CD4-positive, CD25-positive, alpha-beta regulatory T cell (primary cell): ENCODE measurements around the gene IL12RB1. TPM values are rescaled to one million over a fixed set of nuclear protein-coding genes. Genes with fewer than 3 reads are reported as not detected.
A peak's percentile ranks its signal among the peaks of the same experiment; 100 is the strongest.

Experiments
- ATAC-seq, 2 donors: fragments of 150-1000 bp; cut with Tn5 transposase; one replicate each; pipeline ENCODE4 v1.10.0; 2021; ENCODE audit warnings: low read depth in 2 of 2, moderate number of reproducible peaks in 2 of 2, moderate library complexity in 1 of 2
- DNase-seq, 3 donors: peaks; one replicate each; pipeline versions ENCODE4 v3.0.0 to v3.0.0-alpha.2; 2012 to 2022; ENCODE audit warnings: mixed read lengths in 1 of 3
- H3K27ac ChIP-seq: one replicate; pipeline ENCODE4 v1.7.0; 2013; ENCODE audit warnings: mild to moderate bottlenecking, low read length; ENCODE audit not compliant: insufficient read depth, poor library complexity, severe bottlenecking
- H3K27me3 ChIP-seq: one replicate; pipeline ENCODE4 v1.7.0; 2013; ENCODE audit warnings: low read length; ENCODE audit not compliant: control insufficient read depth, insufficient read depth
- H3K36me3 ChIP-seq: one replicate; pipeline ENCODE4 v1.7.0; 2013; ENCODE audit warnings: mild to moderate bottlenecking, low read length, moderate library complexity; ENCODE audit not compliant: control insufficient read depth, insufficient read depth
- H3K4me1 ChIP-seq: 2 replicates; pipeline ENCODE4 v1.7.0; 2013; ENCODE audit warnings: mild to moderate bottlenecking, low read length; ENCODE audit not compliant: insufficient read depth, control insufficient read depth, poor library complexity, severe bottlenecking
- H3K4me3 ChIP-seq: one replicate; pipeline ENCODE4 v1.7.0; 2013; ENCODE audit warnings: low read depth, mild to moderate bottlenecking, low read length, moderate library complexity
- H3K9me3 ChIP-seq, 2 experiments: 1 replicate in 1 of 2; 2 replicates in 1 of 2; pipeline ENCODE4 v1.7.0; 2013; ENCODE audit warnings: low read length in 2 of 2, mild to moderate bottlenecking in 1 of 2, moderate library complexity in 1 of 2; ENCODE audit not compliant: control insufficient read depth in 2 of 2
- H3K27ac Mint-ChIP-seq, 3 donors: one replicate each; pipeline ENCODE4 v1.8.0; 2020 to 2022; ENCODE audit warnings: mild to moderate bottlenecking in 3 of 3, mixed read lengths in 3 of 3, moderate library complexity in 2 of 3
- H3K27me3 Mint-ChIP-seq: one replicate; pipeline ENCODE4 v1.8.0; 2022; ENCODE audit warnings: mild to moderate bottlenecking, mixed read lengths
- H3K36me3 Mint-ChIP-seq: one replicate; pipeline ENCODE4 v1.8.0; 2020; ENCODE audit warnings: mixed read lengths
- H3K4me1 Mint-ChIP-seq, 4 donors: one replicate each; pipeline ENCODE4 v1.8.0; 2020 to 2022; ENCODE audit warnings: mixed read lengths in 4 of 4, mild to moderate bottlenecking in 1 of 4
- H3K4me3 Mint-ChIP-seq, 4 donors: one replicate each; pipeline ENCODE4 v1.8.0; 2020 to 2022; ENCODE audit warnings: mild to moderate bottlenecking in 4 of 4, mixed read lengths in 4 of 4, moderate library complexity in 3 of 4
- H3K9me3 Mint-ChIP-seq, 7 donors: one replicate each; pipeline ENCODE4 v1.8.0; 2020 to 2022; ENCODE audit warnings: mixed read lengths in 7 of 7, mild to moderate bottlenecking in 3 of 7, moderate library complexity in 2 of 7
- polyA plus RNA-seq, 4 donors: library from polyadenylated mRNA; unstranded; fragments of 300-500 nt; fragmentation: Illumina TruSeq; gene quantifications; one replicate each; pipeline ENCODE4 v1.2.3, GENCODE V29; 2021
- total RNA-seq: library from RNA; stranded (reverse); gene quantifications from one replicate; pipeline ENCODE4 v1.2.3, GENCODE V29; 2022

The IL12RB1 gene
- total and polyA plus RNA-seq, 5 donors from 2014 or later = 34.9 to 60.4 (median 52.0) TPM

DNA sequence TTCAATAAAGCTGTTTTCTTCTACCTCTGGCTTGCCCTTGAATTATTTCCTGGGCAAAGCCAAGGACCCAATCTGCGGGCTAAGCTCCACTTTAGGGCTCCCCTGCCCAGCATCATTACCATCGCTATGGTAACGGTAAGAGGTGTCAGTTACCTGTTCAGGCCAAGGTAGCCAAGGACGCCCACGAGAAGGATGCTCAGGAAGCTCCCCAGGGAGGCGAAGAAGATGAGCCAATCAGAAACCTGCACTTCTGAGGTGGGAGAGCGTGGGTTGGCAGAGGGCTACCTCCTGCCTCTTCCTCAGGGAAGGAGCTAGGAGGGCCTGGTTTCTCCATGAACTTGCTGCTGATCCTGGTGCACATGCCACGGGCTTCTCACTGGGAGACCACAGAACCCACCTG lies 24.7 kb downstream of the IL12RB1 start:
- no peak overlapping the region for H3K27ac Mint-ChIP-seq
- H3K36me3 Mint-ChIP-seq = peaks cover 22% of the 10 kb centered on the region
- ATAC-seq = no peak
- peaks cover 28% of the 10 kb centered on the region for H3K36me3 ChIP-seq
- H3K27ac ChIP-seq = no peak overlapping the region
- no peaks in the 10 kb centered on the region for H3K27me3 Mint-ChIP-seq
- H3K27me3 ChIP-seq = no peaks in the 10 kb centered on the region
- H3K4me3 ChIP-seq = no peak overlapping the region
- peaks cover 0 to 2% (median 0%) of the 10 kb centered on the region in 7 donors for H3K9me3 Mint-ChIP-seq
- H3K4me1 ChIP-seq = peaks cover 12% of the 10 kb centered on the region
- H3K9me3 ChIP-seq = no peaks in the 10 kb centered on the region
- H3K4me1 Mint-ChIP-seq = peaks cover 0 to 11% (median 7%) of the 10 kb centered on the region in 4 donors
- H3K4me3 Mint-ChIP-seq = no peak overlapping the region
- no peak for DNase-seq

DNA sequence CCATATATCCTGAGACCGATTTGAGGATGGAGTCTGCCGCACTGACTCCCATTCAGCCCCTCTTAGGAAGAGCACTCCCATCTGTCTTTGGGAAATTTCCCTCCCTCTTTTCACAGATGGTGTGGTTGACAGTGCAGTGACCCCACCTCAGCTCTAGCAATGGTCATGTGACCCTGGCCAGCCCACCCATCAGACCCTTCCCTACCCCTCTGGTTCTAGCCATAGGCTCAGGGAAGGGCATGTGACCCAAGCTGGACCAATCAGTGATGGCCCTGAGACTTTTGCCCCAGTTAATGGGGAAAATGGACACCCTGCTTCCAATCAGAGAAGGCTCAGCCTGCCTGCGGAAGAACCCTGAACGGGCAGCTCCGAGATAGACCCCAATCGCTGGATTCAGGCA lies 26.3 kb downstream of the IL12RB1 start:
- Mint-ChIP-seq H3K27ac (peak overlapping the region in 1 of 3 donors; percentile 38), H3K4me1 (peaks cover 0 to 11% (median 7%) of the 10 kb centered on the region in 4 donors), H3K36me3 (peaks cover 19% of the 10 kb centered on the region), H3K27me3 (no peaks in the 10 kb centered on the region), H3K4me3 (no peak overlapping the region), H3K9me3 (peaks cover 0 to 2% (median 0%) of the 10 kb centered on the region in 7 donors)
- DNase-seq = no peak
- ATAC-seq = no peak
- H3K9me3 ChIP-seq = no peaks in the 10 kb centered on the region
- H3K4me3 ChIP-seq = no peak overlapping the region
- no peak overlapping the region for H3K27ac ChIP-seq
- peaks cover 12% of the 10 kb centered on the region for H3K4me1 ChIP-seq
- H3K27me3 ChIP-seq = no peaks in the 10 kb centered on the region
- peaks cover 28% of the 10 kb centered on the region for H3K36me3 ChIP-seq

DNA sequence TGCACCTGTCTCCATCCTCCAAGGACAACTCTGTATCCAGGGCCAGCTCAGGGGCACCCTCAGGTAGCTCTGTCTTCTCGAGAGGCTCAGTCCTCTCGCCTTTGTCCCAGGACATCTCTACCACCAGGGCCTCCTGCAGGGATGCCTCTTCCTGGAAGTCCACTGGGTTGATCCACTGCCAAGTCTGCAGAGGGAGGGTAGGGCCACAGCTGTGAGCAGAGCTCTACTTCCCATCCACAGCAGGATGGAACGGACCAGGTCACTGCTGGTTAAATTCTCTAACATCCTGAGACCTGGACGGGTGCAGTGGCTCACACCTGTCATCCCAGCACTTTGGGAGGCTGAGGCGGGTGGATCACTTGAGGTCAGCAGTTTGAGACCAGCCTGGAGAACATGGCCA lies 26.8 kb downstream of the IL12RB1 start:
- H3K9me3 Mint-ChIP-seq = no peaks in the 10 kb centered on the region
- peaks cover 15% of the 10 kb centered on the region for H3K36me3 Mint-ChIP-seq
- no peaks in the 10 kb centered on the region for H3K27me3 Mint-ChIP-seq
- no peak overlapping the region for H3K27ac Mint-ChIP-seq
- no peak overlapping the region for H3K4me3 ChIP-seq
- no peak for ATAC-seq
- H3K4me1 Mint-ChIP-seq = peaks cover 0 to 11% (median 7%) of the 10 kb centered on the region in 4 donors
- no peak for DNase-seq
- peaks cover 12% of the 10 kb centered on the region for H3K4me1 ChIP-seq
- H3K36me3 ChIP-seq = peaks cover 24% of the 10 kb centered on the region
- H3K9me3 ChIP-seq = no peaks in the 10 kb centered on the region
- H3K27me3 ChIP-seq = no peaks in the 10 kb centered on the region
- no peak overlapping the region for H3K4me3 Mint-ChIP-seq
- H3K27ac ChIP-seq = no peak overlapping the region

DNA sequence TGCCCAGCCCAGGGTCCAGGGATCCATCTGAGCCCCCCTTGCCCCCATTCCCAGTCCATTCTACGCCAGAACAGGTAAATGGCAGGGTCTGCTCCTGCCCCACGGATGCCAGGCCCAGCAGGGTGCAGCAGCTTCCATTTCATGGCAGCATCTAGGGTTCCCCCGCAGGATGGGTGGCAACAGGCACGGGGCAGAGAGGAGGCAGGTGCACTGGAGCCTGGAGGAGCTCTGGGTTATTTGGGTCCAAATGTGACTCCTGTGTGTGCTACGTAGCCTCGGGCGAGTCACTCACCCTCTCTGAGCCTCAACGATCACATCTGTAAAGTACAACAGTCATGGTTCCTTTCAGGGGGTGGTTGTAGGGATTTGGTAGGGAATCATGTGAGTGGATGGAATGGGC lies 27.4 kb downstream of the IL12RB1 start:
- Mint-ChIP-seq H3K36me3 (peaks cover 13% of the 10 kb centered on the region), H3K27me3 (no peaks in the 10 kb centered on the region), H3K4me3 (no peak overlapping the region), H3K27ac (peak overlapping the region in 1 of 3 donors; percentile 69), H3K4me1 (peaks cover 0 to 11% (median 7%) of the 10 kb centered on the region in 4 donors), H3K9me3 (no peaks in the 10 kb centered on the region)
- H3K27ac ChIP-seq = no peak overlapping the region
- peaks cover 12% of the 10 kb centered on the region for H3K4me1 ChIP-seq
- no peak overlapping the region for H3K4me3 ChIP-seq
- ATAC-seq (no peak), DNase-seq (no peak)
- no peaks in the 10 kb centered on the region for H3K27me3 ChIP-seq
- no peaks in the 10 kb centered on the region for H3K9me3 ChIP-seq
- H3K36me3 ChIP-seq = peaks cover 21% of the 10 kb centered on the region

DNA sequence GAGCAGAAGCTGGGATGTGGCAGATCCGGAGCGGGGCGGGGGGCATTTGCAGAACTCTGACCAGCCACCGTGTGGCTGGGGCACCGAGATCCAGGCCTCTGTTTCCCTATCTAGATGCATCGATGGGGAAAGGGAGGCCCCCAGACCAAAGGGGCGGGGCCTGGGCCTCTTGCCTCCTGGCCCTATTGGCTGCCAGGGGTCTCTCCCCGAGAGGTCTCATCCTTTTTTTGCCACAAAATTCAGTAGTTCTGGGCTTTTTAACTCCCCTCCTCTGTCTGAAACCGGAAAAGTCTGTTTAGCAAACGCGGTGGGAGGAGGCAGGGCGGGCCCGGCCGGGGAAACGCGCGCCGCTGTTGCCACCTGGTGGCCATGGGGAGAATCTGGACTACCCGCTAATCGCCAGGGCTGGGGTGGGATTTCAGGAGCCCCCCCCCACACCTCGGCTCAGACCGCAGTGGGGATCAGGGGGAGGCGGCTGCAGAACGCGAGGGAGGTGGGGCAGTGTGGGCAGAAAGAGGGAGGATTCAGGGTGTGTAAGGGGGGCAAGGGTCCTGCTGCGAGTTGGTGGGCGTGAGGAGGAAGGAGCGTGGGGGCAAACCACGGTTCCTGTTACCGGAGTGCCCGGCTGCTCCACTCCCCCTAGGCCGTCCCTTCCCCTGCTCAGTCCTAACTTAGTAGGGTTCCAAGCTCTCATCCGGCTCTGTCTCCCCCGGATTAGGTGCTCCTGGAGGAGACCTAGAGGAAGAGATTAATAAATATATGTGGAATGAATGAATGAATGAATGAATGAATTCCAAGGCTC lies 28.3 kb downstream of the IL12RB1 start:
- ATAC-seq (peak; percentile 85), DNase-seq (peak; percentile 69 to 82 (median 82))
- Mint-ChIP-seq H3K27ac (peak overlapping the region; percentile 52 to 71 (median 62)), H3K27me3 (no peaks in the 10 kb centered on the region), H3K36me3 (peaks cover 11% of the 10 kb centered on the region), H3K4me1 (peaks cover 0 to 15% (median 9%) of the 10 kb centered on the region in 4 donors), H3K9me3 (no peaks in the 10 kb centered on the region), H3K4me3 (peak overlapping the region in 3 of 4 donors; percentile 44 to 73 (median 46))
- Histone ChIP-seq H3K4me3 (peak overlapping the region; percentile 32), H3K27me3 (no peaks in the 10 kb centered on the region), H3K36me3 (peaks cover 17% of the 10 kb centered on the region), H3K4me1 (peaks cover 12% of the 10 kb centered on the region), H3K27ac (peak overlapping the region; percentile 72), H3K9me3 (no peaks in the 10 kb centered on the region)

DNA sequence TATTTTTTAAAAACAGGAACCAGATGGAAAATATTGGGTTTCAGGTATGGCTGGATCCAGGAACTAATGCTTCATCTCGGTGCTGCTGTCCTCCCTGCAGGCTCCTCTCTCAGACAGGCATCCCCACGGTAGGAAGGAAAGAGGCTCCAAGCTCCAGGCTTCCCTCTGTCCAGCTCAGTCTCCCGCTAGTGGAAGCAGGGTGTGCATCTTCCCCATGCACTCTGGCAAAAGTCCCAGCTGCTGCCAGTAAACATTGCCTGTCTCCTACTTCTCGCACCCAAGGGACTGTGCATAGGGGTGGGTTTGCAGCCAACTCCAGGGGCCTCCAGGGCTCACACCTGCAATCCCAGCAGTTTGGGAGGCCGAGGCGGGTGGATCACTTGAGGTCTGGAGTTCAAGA lies 29.2 kb downstream of the IL12RB1 start:
- no peak overlapping the region for H3K4me3 ChIP-seq
- no peak for DNase-seq
- Mint-ChIP-seq H3K4me3 (peak overlapping the region in 1 of 4 donors; percentile 44), H3K9me3 (no peaks in the 10 kb centered on the region), H3K27me3 (no peaks in the 10 kb centered on the region), H3K36me3 (peaks cover 8% of the 10 kb centered on the region), H3K4me1 (peaks cover 0 to 21% (median 8%) of the 10 kb centered on the region in 4 donors), H3K27ac (peak overlapping the region; percentile 6 to 71 (median 62))
- H3K4me1 ChIP-seq = peaks cover 12% of the 10 kb centered on the region
- peaks cover 16% of the 10 kb centered on the region for H3K36me3 ChIP-seq
- H3K9me3 ChIP-seq = no peaks in the 10 kb centered on the region
- H3K27ac ChIP-seq = no peak overlapping the region
- no peak for ATAC-seq
- H3K27me3 ChIP-seq = no peaks in the 10 kb centered on the region

DNA sequence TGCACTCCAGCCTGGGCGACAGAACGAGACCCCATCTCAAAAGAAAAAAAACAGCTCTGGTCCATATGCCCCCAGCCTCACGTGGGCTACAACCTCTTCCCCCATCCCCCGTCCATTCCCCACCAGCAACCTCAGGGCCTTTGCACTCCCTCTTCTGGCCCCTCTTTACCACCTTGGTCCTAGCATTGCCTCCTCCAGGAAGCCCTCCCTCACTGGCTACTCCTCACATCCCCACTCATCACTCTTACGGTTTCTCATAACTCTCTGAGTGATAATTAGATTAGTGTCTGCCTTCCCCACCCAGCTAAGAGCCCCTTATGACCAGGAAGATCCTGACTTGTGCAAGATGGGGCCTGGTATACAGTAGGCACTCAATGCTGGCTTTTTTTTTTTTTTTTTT lies 30.8 kb downstream of the IL12RB1 start:
- Mint-ChIP-seq H3K27me3 (no peaks in the 10 kb centered on the region), H3K9me3 (no peaks in the 10 kb centered on the region), H3K27ac (peak overlapping the region in 2 of 3 donors; percentile 72 to 78), H3K4me3 (no peak overlapping the region), H3K4me1 (peaks cover 0 to 23% (median 8%) of the 10 kb centered on the region in 4 donors), H3K36me3 (peaks cover 3% of the 10 kb centered on the region)
- no peak overlapping the region for H3K27ac ChIP-seq
- no peaks in the 10 kb centered on the region for H3K9me3 ChIP-seq
- peaks cover 16% of the 10 kb centered on the region for H3K36me3 ChIP-seq
- H3K27me3 ChIP-seq = no peaks in the 10 kb centered on the region
- peaks cover 12% of the 10 kb centered on the region for H3K4me1 ChIP-seq
- ATAC-seq = no peak
- no peak overlapping the region for H3K4me3 ChIP-seq
- no peak for DNase-seq
